NCI-H748 treated with DMSO at 0.1 percent for 48 hours (cell line): ENCODE results near the gene EP400.

ENCODE experiments used
- DNase-seq: peaks from one replicate; lab custom pipeline; 2025; lab: John Stamatoyannopoulos, UW

EP400 gene

GRCh38 chr12:132021031-132021871 lies 71.5 kb downstream of the EP400 start:
- DNase-seq, result no peak

GRCh38 chr12:132021965-132022364 lies 72.2 kb downstream of the EP400 start:
- no peak for DNase-seq

- DNase-seq, result no peak
Observed at GRCh38 chr12:132023658-132024057, 73.9 kb downstream of the EP400 start.

- no peak for DNase-seq
Observed at GRCh38 chr12:132024758-132025157, 75.0 kb downstream of the EP400 start.

GRCh38 chr12:132025526-132025925 lies 75.8 kb downstream of the EP400 start:
- DNase-seq, result no peak

GRCh38 chr12:132026061-132026795 lies 76.5 kb downstream of the EP400 start:
- no peak for DNase-seq

- no peak for DNase-seq
Observed at GRCh38 chr12:132026796-132027500, 77.2 kb downstream of the EP400 start.

- DNase-seq, result no peak
Observed at GRCh38 chr12:132027636-132028035, 77.9 kb downstream of the EP400 start.

- no peak for DNase-seq
Observed at GRCh38 chr12:132028111-132028510, 78.4 kb downstream of the EP400 start.

- DNase-seq, result no peak
Observed at GRCh38 chr12:132029503-132030300, 80.0 kb downstream of the EP400 start.

GRCh38 chr12:132030367-132031038 lies 80.8 kb downstream of the EP400 start:
- DNase-seq, result no peak

- no peak for DNase-seq
Observed at GRCh38 chr12:132033627-132034026, 83.9 kb downstream of the EP400 start.

GRCh38 chr12:132036063-132036683 lies 86.4 kb downstream of the EP400 start:
- DNase-seq, result no peak

- no peak for DNase-seq
Observed at GRCh38 chr12:132040906-132041606, 91.3 kb downstream of the EP400 start.

- no peak for DNase-seq
Observed at GRCh38 chr12:132043216-132043615, 93.5 kb downstream of the EP400 start.

- no peak for DNase-seq
Observed at GRCh38 chr12:132043770-132044467, 94.2 kb downstream of the EP400 start.

GRCh38 chr12:132044661-132045412 lies 95.1 kb downstream of the EP400 start:
- no peak for DNase-seq

GRCh38 chr12:132045751-132046150 lies 96.0 kb downstream of the EP400 start:
- DNase-seq, result no peak

GRCh38 chr12:132046561-132046960 lies 96.8 kb downstream of the EP400 start:
- DNase-seq, result no peak
